Central memory CD8-positive, alpha-beta T cell (primary cell): ENCODE measurements around the gene CEP63.

Source experiments
- ATAC-seq: fragments of 150-1000 bp; cut with Tn5 transposase; replicated peaks from 2 replicates; pipeline ENCODE4 v1.10.0; 2022; ENCODE audit warnings: mild to moderate bottlenecking, moderate FRiP score, moderate number of reproducible peaks; ENCODE audit not compliant: poor library complexity, severe bottlenecking; ENCODE audit errors: extremely low read depth
- DNase-seq, 2 donors: peaks; one replicate each; pipeline ENCODE4 v3.0.0; 2021; ENCODE audit warnings: low spot score in 2 of 2
- H3K27ac Mint-ChIP-seq: one replicate; pipeline ENCODE4 v1.8.0; 2022; ENCODE audit warnings: low read depth, mild to moderate bottlenecking, moderate library complexity, mixed read lengths
- H3K27me3 Mint-ChIP-seq: one replicate; pipeline ENCODE4 v1.8.0; 2022; ENCODE audit warnings: mixed read lengths
- H3K36me3 Mint-ChIP-seq: one replicate; pipeline ENCODE4 v1.8.0; 2022; ENCODE audit warnings: mild to moderate bottlenecking, moderate library complexity, mixed read lengths; ENCODE audit not compliant: insufficient read depth
- H3K4me1 Mint-ChIP-seq: one replicate; pipeline ENCODE4 v1.8.0; 2022; ENCODE audit warnings: mixed read lengths
- H3K4me3 Mint-ChIP-seq: one replicate; pipeline ENCODE4 v1.8.0; 2022; ENCODE audit warnings: mild to moderate bottlenecking, moderate library complexity, mixed read lengths
- H3K9me3 Mint-ChIP-seq: one replicate; pipeline ENCODE4 v1.8.0; 2022; ENCODE audit warnings: mixed read lengths

The CEP63 gene

DNA sequence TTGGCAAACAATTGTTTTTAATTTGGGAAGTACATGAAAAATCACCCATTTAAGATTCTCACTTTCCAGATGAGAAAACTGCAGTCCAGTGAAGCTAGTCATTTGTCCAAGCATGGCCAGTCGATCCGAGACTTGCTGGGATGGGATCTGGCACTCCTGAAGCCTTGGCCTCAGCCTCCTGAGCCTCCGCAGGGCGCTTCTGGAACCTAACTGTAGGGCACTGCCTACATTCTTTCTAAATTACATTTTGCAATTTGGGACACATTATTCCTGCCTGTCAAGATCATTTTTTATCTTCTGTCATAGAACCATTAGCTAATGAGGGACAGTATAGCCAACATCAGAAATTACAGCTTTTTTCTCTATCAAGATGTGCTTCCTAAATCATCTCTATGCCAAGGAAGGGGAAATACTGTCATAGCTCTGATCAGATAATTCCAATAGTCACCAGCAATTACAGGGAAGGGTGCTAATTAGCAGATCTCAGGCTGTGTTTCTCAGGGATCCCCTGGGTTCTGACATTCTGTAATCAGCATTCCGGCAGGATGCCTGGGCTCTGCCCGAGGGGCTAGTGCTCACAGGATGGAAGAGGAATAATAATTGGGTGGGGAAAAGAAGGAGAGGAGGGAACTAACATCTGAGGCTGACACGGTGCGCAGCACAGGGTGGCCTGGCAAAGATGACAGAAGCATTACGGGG is 28.3 kb upstream of the CEP63 start:
- Mint-ChIP-seq H3K27me3 (peaks cover 59% of the 10 kb centered on the region), H3K36me3 (peaks cover 2% of the 10 kb centered on the region), H3K27ac (no peak overlapping the region), H3K9me3 (no peaks in the 10 kb centered on the region), H3K4me3 (no peak overlapping the region), H3K4me1 (no peaks in the 10 kb centered on the region)
- DNase-seq (no peak), ATAC-seq (no peak)

DNA sequence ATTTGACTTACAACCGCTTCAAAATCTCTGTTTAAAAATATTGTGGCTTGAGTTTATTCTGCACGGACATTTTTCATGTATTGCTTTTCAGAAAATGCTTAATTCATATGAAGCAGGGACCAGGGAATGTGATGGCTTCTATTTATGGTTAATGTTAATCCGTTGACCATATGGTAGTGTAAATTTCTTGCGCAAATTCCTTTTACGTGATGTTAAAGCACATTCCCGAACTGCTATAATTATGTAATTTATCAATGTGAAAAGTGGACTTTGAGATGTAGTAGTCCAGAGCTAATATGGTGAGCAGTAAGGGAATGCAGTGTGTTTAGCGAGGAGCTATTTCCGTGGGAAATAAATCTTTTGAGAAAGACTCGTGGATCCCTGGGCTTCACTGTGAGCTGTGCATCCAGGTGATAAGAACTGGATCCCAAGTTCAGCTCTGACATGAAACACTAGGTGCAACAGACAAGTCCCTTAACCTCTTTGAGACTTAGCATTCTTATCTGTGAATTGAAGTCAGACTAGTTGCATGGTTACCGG is 27.4 kb upstream of the CEP63 start:
- no peaks in the 10 kb centered on the region for H3K9me3 Mint-ChIP-seq
- H3K4me1 Mint-ChIP-seq, result no peaks in the 10 kb centered on the region
- peaks cover 2% of the 10 kb centered on the region for H3K36me3 Mint-ChIP-seq
- no peak for DNase-seq
- H3K27ac Mint-ChIP-seq, result no peak overlapping the region
- ATAC-seq, result no peak
- H3K27me3 Mint-ChIP-seq, result peaks cover 69% of the 10 kb centered on the region
- no peak overlapping the region for H3K4me3 Mint-ChIP-seq

DNA sequence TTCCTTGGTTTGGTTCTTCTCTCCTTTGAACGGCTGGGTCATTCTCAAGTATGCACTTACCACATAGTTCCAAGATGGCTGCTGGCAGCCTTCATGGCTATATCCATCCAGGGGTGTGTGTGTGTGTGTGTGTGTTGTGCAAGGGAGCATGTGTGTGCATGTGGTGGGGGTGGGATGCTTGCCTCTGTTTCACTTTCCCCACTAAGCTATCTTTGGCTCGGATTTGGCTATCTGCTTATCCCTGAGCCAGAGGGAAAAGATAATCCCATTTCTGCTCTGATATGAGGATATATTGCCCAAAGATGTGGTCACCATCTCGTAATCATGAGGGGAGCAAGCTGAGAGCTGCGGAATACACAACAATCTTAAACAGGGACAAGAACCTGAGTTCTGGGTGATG is 26.3 kb upstream of the CEP63 start:
- Mint-ChIP-seq H3K4me3 (no peak overlapping the region), H3K9me3 (no peaks in the 10 kb centered on the region), H3K36me3 (no peaks in the 10 kb centered on the region), H3K27ac (no peak overlapping the region), H3K27me3 (peaks cover 72% of the 10 kb centered on the region), H3K4me1 (no peaks in the 10 kb centered on the region)
- ATAC-seq, result no peak
- no peak for DNase-seq

DNA sequence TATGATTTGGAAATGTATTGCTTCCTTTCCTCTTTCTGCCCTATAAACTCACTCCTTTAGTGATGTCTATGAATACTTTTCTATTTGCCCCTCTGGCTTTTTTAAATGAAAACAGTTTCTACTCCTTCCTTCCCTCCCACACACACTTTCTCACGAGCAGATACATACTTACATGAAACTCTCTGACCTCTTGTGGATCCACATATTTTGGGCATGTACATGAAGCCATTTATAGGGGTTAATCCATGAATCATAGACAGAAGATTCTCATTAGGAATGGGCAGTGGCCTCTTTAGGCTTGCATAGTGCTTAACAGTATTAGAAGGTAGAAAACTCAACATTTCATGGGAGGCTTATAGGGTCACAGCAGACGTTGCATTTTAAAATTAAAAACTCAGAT is 24.9 kb upstream of the CEP63 start:
- DNase-seq (no peak), ATAC-seq (no peak)
- Mint-ChIP-seq H3K27ac (no peak overlapping the region), H3K4me3 (no peak overlapping the region), H3K27me3 (peaks cover 69% of the 10 kb centered on the region), H3K9me3 (no peaks in the 10 kb centered on the region), H3K4me1 (no peaks in the 10 kb centered on the region), H3K36me3 (no peaks in the 10 kb centered on the region)

DNA sequence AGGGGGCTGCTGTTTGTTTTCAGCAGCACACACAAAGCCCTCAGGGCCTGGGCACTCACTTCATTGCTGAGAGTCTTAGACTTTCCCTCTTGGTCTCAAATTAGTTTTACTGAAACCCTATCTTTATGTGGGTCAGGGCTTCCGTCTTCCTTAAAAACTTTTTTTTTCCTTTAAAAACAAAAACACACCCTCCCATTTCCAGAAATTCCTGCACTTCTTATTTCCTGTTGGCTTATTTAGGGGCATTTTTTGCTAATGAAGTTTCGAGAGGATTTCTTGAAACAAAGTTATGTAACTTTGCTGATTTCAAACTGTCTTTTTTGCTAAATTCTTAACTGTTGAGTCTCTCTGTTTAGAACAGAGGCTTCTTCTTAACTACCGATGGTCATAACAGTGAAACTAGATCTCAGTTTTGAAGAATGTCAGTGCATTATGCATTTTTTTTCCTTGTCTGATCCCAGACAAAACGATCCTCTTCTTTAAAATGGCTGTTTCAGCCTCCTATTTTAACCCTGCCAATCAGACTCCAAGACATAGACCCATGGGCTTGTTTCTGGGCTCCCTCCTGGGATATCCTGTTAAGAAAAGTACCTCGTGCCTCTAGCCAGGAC is 23.4 kb upstream of the CEP63 start:
- Mint-ChIP-seq H3K36me3 (no peaks in the 10 kb centered on the region), H3K27me3 (peaks cover 54% of the 10 kb centered on the region), H3K4me1 (no peaks in the 10 kb centered on the region), H3K27ac (no peak overlapping the region), H3K9me3 (no peaks in the 10 kb centered on the region), H3K4me3 (no peak overlapping the region)
- DNase-seq, result no peak
- no peak for ATAC-seq

DNA sequence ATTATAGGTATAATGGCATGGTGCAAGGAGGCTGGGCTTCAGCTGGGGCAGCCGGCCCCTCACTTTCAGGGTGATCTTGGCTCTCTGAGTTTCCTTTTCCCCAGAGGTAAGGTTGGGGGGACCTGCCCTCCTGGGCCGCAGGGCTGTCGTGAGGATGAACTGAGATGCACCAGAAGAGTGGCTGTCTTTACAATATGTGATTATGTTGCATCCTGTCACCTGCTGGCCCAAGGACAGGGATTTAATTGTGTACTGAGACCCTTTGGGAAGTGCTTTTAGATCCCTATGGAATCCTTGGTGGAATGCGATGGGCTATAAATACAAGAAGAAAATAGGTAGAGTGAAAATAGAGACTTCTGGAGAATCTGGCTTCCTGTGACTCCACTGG is 22.2 kb upstream of the CEP63 start:
- H3K4me1 Mint-ChIP-seq, result no peaks in the 10 kb centered on the region
- DNase-seq, result no peak
- no peak for ATAC-seq
- no peaks in the 10 kb centered on the region for H3K9me3 Mint-ChIP-seq
- no peak overlapping the region for H3K4me3 Mint-ChIP-seq
- no peaks in the 10 kb centered on the region for H3K36me3 Mint-ChIP-seq
- H3K27me3 Mint-ChIP-seq, result peaks cover 44% of the 10 kb centered on the region
- no peak overlapping the region for H3K27ac Mint-ChIP-seq

DNA sequence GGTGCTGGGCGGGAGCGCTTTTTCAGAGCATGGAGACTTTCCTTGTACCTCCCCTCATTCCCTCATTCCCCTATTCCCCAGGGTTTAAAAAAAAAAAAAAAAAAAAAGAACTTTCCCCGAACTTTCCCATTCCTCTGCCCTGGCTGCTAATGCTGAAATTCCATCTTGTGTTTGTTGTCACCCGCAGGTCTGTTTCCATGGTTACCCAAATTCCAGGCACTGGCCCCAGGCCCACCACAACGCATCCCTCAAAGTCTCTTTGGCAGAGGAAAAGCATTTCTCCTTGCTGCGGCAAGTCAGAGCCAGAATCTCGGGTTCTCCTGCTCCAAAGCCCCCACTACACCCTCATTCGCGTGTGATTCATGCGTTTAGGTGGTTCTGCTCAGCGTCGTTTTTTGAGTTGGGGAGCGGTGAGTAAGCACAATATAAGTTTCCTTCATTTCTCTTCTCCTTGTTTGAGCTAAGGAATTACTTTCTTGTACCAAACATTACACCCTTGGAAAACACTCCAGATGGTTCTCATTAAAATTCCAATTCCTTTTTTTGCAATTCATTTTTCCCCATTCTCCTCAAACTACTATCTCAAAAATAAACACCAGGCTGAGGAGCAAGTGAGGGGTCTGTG is 21.7 kb upstream of the CEP63 start:
- Mint-ChIP-seq H3K27ac (no peak overlapping the region), H3K36me3 (no peaks in the 10 kb centered on the region), H3K9me3 (no peaks in the 10 kb centered on the region), H3K27me3 (peaks cover 43% of the 10 kb centered on the region), H3K4me3 (no peak overlapping the region), H3K4me1 (no peaks in the 10 kb centered on the region)
- no peak for DNase-seq
- no peak for ATAC-seq

DNA sequence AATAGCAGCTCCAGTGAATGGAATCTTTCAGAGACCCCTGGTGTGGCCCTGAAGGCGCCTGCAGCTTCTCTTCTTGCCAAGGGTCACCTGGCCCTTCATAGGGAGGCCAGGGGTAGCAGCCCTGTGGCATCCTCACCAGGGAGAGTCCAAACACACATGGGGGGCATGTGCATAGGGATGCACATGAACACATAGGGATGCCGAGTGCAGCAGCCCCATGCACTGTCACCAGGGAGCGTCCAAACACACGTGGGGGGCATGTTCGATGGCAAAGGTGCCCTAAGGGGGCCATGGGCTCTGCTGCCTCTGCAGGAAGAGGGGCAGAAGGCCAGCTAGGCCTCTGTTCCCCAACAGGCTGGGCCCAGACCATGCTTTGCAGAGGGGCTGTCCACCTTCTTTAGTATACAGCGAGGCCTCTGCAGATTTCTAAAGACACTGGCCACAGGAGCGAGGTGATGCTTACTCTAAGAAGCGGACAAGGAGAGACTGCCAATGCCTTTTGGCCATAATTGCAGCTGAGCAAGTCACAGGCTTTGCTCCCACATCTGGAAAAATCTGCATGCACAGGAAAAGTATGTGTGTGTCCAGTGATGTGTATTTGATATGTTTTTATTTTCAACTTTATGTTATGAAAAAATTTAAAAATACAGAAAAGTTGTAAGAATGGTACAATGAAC is 21.0 kb upstream of the CEP63 start:
- Mint-ChIP-seq H3K4me3 (no peak overlapping the region), H3K27ac (no peak overlapping the region), H3K27me3 (peaks cover 37% of the 10 kb centered on the region), H3K9me3 (no peaks in the 10 kb centered on the region), H3K4me1 (no peaks in the 10 kb centered on the region), H3K36me3 (no peaks in the 10 kb centered on the region)
- no peak for ATAC-seq
- DNase-seq, result no peak

DNA sequence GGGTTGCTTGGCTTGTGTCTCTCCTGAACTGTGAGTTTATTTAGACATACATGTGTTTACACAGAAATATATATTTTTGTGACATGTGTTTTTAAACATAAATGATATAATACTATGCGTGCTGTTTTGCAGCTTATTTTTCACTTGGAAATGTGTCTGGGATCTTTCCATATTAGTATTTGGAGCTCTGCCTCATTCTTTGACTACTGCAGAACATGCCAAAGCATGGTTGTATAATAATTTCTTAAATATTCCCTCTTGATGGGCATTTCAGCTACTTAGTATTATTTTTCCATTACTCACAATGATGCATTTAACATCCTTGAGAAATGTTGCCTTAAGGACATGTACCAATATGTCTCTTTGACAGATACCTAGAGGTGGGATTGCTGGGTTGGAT is 19.5 kb upstream of the CEP63 start:
- no peaks in the 10 kb centered on the region for H3K4me1 Mint-ChIP-seq
- ATAC-seq, result no peak
- H3K27ac Mint-ChIP-seq, result no peak overlapping the region
- no peak overlapping the region for H3K4me3 Mint-ChIP-seq
- peaks cover 22% of the 10 kb centered on the region for H3K27me3 Mint-ChIP-seq
- H3K9me3 Mint-ChIP-seq, result no peaks in the 10 kb centered on the region
- no peaks in the 10 kb centered on the region for H3K36me3 Mint-ChIP-seq
- DNase-seq, result no peak

DNA sequence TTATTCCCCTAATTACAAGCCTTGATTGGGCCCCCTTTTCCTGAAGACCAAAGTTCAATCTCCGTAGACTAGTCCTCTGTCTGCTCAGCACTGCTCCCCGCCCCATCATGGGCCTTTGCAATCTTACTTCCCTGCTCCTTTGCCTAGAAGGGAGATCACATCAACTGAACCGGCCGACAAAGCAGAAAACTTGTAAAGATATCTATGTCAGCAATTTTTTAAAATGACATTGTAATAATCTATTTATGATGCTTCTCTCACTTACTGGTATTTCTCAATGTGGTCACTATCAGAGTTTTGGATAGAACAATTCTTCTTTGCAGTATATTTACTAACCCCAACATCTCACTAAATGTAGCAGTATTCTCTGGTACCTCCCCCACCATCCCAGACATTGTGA is 17.3 kb upstream of the CEP63 start:
- peaks cover 2% of the 10 kb centered on the region for H3K36me3 Mint-ChIP-seq
- H3K4me3 Mint-ChIP-seq, result no peak overlapping the region
- no peak for DNase-seq
- H3K27me3 Mint-ChIP-seq, result peaks cover 3% of the 10 kb centered on the region
- no peak overlapping the region for H3K27ac Mint-ChIP-seq
- ATAC-seq, result no peak
- no peaks in the 10 kb centered on the region for H3K4me1 Mint-ChIP-seq
- no peaks in the 10 kb centered on the region for H3K9me3 Mint-ChIP-seq

DNA sequence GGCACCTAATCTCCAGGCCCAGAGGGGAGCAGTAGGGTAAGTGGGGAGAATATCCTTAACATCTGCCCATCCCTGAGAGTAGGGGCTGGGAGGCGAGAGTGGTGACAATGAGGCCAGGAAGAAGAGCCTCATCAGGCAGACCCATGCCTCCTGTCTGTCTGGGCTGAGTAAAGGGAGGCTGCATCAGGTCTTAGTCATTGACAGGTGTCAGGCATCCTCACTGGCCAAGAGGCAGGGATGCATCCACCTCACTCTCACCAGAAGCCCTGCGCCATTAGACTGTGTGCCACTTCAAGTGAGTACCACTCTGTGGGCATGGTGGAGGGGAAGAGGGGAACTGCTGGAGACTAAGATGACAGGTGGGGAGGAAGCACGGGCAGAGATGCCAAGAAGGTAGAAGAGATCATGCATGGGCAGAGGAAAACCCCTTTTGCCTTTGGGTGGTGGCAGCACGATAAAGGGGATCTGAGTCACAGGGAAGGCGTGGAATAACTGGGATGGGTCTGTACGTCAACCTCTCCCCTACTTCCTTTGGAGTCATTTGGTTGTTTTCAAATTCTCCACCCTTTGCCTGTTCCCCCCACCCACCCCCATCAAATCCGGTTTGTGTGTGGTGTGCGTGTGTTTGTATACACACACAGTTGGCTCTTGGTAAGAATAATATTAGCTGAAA is 14.2 kb upstream of the CEP63 start:
- no peaks in the 10 kb centered on the region for H3K4me1 Mint-ChIP-seq
- DNase-seq (no peak), ATAC-seq (no peak)
- H3K27me3 Mint-ChIP-seq, result no peaks in the 10 kb centered on the region
- H3K9me3 Mint-ChIP-seq, result no peaks in the 10 kb centered on the region
- H3K4me3 Mint-ChIP-seq, result no peak overlapping the region
- H3K36me3 Mint-ChIP-seq, result peaks cover 11% of the 10 kb centered on the region
- H3K27ac Mint-ChIP-seq, result no peak overlapping the region

DNA sequence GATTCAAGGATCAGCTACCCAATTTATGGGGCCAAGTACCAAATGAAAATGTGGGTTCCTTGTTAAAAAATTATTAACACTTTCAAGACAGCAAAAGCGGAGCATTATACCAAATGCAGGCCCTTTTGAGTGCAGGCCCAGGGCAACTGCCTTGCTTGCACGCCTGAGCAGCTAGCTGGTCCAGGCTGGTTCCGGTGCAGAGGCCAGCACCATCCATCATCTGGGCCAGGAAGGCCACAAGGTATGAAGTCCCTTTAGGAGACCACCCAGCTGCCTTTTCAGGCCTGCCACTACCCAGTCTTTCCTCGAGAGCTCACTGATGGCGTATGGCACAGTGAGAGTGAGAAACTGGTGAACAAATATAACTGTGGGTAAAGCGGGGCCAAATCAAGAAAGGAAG is 13.0 kb upstream of the CEP63 start:
- DNase-seq (no peak), ATAC-seq (no peak)
- H3K36me3 Mint-ChIP-seq, result peaks cover 22% of the 10 kb centered on the region
- no peak overlapping the region for H3K4me3 Mint-ChIP-seq
- no peaks in the 10 kb centered on the region for H3K9me3 Mint-ChIP-seq
- no peaks in the 10 kb centered on the region for H3K4me1 Mint-ChIP-seq
- no peak overlapping the region for H3K27ac Mint-ChIP-seq
- no peaks in the 10 kb centered on the region for H3K27me3 Mint-ChIP-seq
